Stimulated activated CD4-positive, alpha-beta T cell treated with anti-CD3 and anti-CD28 coated beads, Interleukin-1b, Interleukin-23, amount 100 ng/mL, for 1 hour (primary cell): ENCODE data around the gene SULT1C2.
"Not testable (repeated sequence)": the region's sequence is repeated elsewhere in the genome, so short reads cannot be mapped to it uniquely, and the experiment has no call there.

Experiments
- DNase-seq, 2 donors: peaks; one replicate each; pipeline ENCODE4 v3.0.0-alpha.2; 2020; ENCODE audit warnings: low read depth in 2 of 2

Gene SULT1C2

GRCh38 chr2:108351889-108352288 is 63.2 kb downstream of the SULT1C2 start:
- no peak for DNase-seq

- DNase-seq: no peak
These were observed 65.4 kb downstream of the SULT1C2 start for GRCh38 chr2:108354136-108354535.

- no peak for DNase-seq
These were observed 67.4 kb downstream of the SULT1C2 start for GRCh38 chr2:108355906-108356734.

DNA sequence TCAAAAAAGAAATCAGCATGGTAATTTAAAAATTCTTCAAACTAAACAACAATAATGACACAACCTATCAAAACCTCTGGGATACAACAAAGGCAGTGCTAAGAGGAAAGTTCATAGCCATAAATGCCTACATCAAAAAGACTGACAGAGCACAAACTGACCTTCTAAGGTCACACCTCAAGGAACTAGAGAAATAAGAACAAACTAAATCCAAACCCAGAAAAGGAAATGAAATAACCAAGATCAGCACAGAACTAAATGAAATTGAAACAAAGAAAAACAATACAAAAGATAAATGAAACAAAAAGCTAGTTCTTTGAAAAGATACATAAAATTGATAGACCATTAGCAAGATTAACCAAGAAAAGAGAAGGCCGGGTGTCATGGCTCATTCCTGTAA is 70.6 kb downstream of the SULT1C2 start:
- not testable (repeated sequence) for DNase-seq
